Astrocyte of the cerebellum (primary cell): ENCODE measurements around the gene LRGUK.
A peak's percentile ranks its signal among the peaks of the same experiment; 100 is the strongest.

Experiments
- DNase-seq: peaks from one replicate; pipeline ENCODE4 v3.0.0-alpha.2; 2011; ENCODE audit warnings: low read depth
- H3K4me3 ChIP-seq: 2 replicates; pipeline ENCODE4 v1.5.1; 2011; ENCODE audit warnings: mild to moderate bottlenecking, low read depth, low read length, moderate library complexity
- in situ Hi-C: cut with HindIII; loops from 2 replicates; pipeline ENCODE4 v1.10.0; 2017; ENCODE audit warnings: low sequenced_read_pairs
- TF ChIP-seq, protein P1 (sequence below): IDR thresholded peaks from 2 replicates; pipeline ENCODE4 v1.5.1; 2012; ENCODE audit warnings: low read length, low read depth, moderate library complexity, mild to moderate bottlenecking; ENCODE audit errors: missing control alignments

The LRGUK gene

DNA sequence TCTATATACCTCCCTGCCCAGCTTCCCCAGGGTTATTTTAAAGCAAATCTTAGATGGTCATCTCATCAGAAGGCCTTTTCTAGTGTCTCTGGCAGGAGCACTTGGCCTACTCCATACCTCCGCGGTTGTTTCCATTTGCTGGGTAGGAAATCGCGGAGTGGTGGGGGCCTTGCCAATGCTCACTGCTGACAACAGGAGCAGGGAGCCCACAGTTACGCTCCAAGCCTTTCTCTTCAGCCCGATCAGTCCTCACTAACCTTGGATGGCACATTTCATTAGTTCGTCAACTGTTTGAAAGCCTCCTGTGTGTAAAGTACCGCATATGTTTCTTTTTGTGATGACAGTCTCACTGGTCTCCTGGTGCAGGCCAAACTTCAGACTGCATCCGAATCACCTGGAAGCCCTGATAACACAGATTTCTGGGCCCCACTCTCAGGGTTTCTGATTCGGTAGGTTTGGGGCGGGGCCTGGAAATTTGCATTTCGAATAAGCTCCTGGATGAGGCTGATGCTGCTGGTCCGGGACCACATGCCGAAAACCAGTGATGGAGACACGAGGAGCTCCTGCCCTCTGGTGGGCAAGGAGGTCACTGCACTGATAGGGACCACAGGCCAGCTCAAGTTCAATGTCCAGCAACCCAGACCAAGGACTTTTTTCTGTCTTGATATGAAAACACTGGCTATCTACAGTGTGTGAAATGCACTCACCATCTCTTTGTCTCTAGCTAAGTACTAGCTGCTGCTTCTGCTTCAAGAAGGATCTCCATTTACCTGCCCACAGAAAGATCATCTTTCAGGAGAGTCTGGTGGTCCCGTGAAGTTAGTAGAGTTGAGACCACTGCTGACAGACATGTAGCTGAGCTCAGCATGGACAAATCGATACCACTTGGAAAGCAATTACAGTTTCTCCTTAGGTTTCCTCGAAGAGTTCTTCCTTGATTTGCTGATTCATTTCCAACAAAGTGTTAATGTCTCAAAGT lies 14.0 kb downstream of the LRGUK start:
- no peak overlapping the region for H3K4me3 ChIP-seq

DNA sequence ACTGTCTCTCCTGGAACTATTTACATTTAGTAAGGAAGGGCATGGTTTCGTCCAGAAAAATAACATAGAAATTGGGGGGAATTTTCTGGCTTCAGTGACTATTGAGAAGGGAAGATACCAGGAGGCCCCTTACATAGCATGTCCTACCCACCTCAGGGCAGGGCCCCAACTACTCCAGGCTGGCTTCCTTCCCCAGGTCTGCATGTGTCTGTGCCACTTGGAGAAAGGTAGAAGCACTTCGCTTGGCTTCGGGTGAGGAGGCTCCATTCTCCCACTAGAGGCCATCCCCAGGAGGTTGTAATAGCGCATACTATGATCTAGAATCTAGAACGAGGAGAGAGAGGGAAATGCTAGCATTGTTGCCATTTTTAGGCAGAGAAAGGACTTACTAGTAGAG lies 14.7 kb downstream of the LRGUK start:
- in situ Hi-C loops: no loop called here
- no peak overlapping the region for H3K4me3 ChIP-seq
- no peak for DNase-seq
- TF ChIP-seq, protein P1, sequence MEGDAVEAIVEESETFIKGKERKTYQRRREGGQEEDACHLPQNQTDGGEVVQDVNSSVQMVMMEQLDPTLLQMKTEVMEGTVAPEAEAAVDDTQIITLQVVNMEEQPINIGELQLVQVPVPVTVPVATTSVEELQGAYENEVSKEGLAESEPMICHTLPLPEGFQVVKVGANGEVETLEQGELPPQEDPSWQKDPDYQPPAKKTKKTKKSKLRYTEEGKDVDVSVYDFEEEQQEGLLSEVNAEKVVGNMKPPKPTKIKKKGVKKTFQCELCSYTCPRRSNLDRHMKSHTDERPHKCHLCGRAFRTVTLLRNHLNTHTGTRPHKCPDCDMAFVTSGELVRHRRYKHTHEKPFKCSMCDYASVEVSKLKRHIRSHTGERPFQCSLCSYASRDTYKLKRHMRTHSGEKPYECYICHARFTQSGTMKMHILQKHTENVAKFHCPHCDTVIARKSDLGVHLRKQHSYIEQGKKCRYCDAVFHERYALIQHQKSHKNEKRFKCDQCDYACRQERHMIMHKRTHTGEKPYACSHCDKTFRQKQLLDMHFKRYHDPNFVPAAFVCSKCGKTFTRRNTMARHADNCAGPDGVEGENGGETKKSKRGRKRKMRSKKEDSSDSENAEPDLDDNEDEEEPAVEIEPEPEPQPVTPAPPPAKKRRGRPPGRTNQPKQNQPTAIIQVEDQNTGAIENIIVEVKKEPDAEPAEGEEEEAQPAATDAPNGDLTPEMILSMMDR: no peak

More for the DNA sequence above, 14.0 kb downstream of the LRGUK start:
- peak; percentile 20 for DNase-seq
- TF ChIP-seq, protein P1: peak; percentile 96
- in situ Hi-C loops: no loop called here

DNA sequence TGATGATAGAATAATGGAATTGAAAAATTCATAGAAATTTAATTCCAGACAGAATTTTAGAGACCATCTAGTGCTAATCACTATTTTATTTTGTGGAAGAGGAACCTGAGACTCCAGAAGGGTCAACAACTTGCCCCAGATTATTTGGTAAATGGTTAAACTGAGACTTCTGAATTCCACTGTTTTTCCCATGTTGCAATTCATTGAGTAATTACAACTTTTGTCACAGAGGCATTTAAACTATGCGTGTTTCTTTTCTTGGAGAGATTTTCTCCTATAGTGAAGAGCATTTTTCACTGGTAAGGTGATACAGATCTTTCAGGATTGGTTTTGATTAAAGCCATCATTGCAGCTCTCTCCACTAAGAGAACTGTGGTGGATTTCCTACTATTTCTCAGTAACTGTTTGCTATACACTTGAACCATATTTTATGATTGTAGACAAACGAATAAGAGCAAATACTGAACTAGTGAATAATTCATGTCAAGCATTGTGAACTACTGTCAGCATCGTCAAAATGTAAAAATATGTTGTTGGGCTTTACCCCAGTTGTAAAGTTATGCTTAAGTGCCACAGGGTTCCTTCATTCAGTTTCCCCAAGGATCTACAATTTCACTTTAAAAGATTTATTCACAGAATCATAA lies 26.5 kb downstream of the LRGUK start:
- TF ChIP-seq, protein P1: no peak
- H3K4me3 ChIP-seq: no peak overlapping the region
- in situ Hi-C loops: no loop called here
- no peak for DNase-seq

DNA sequence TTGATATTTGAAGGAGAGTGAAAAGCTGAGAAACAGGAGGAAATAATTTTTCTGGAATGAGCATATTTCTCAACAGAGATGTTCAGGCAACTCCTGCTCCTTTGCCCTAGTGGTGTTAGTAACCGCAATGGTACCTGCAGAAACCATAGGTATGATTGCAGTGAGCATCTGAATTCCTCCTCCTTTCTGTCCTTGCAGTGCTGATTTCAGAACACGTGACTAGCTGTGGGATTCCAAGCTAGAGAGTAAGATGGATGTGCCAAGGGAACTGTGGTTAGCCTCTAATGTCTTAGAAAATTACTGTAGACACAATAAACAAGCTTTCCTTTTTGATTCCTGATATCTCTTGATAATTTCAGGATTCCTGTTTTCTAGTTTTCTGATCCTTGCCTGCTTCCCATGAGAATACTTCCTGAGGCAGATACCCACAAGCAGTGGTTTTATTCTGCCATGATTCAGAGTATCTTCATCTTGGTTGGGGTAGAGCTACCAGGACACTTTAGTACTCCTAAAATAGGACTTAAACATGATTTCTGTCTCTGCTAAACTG lies 27.5 kb downstream of the LRGUK start:
- DNase-seq: no peak
- TF ChIP-seq, protein P1: no peak
- in situ Hi-C loops: no loop called here

DNA sequence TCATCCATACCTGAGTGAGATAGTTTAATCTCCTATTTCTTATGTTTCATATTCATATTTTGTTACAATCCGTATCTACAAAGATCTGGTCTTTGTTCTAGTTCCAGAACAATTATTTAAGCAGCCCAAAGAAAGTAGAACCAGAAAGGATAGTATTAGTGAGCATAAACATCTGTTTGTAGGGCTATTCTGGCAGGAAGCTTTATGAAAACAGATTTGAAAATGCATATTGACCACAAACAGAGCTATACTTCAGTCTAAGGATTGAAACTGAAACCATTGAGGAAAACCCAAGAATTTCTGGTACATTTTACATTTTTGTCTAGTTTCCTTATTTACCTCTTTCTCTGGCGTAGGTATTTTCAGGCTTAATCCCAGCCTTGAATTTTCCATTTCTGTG lies 28.1 kb downstream of the LRGUK start:
- H3K4me3 ChIP-seq: no peak overlapping the region
- TF ChIP-seq, protein P1: no peak
- no peak for DNase-seq
- in situ Hi-C loops: no loop called here

More for the DNA sequence above, 27.5 kb downstream of the LRGUK start:
- no peak overlapping the region for H3K4me3 ChIP-seq

DNA sequence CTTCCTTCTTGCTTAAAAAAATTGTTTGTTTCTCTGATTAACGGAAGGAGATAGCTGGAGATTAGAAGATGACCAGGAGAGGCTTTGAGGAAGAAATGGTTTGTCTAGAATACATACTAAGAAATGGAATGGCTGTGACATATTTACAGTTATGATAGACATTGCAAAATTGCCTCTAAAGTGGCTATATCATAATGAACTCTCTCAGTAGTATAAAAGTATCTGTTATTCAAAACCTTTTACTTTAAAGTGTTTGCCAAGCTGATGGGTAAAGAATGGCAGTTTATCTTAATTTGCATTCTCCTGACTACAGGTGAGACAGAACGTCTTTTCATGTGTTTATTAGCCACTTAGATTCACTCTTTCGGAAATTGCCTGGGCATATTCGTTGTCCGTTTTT lies 28.7 kb downstream of the LRGUK start:
- no peak overlapping the region for H3K4me3 ChIP-seq
- TF ChIP-seq, protein P1: no peak
- in situ Hi-C loops: no loop called here
- no peak for DNase-seq
